Right ventricle myocardium inferior (tissue), 1 donor: ENCODE results near the gene SMG9. TPM values are rescaled to one million over a fixed set of nuclear protein-coding genes. Genes with fewer than 3 reads are reported as not detected.
"Not testable (repeated sequence)": the region's sequence is repeated elsewhere in the genome, so short reads cannot be mapped to it uniquely, and the experiment has no call there.

Source experiments
- ATAC-seq: fragments of 200-7000 bp; cut with Tn5 transposase; one replicate; pipeline ENCODE4 v1.9.1; 2020; ENCODE audit warnings: mild to moderate bottlenecking, moderate library complexity
- DNase-seq: peaks from one replicate; pipeline ENCODE4 v3.0.0; 2021; ENCODE audit errors: missing footprints
- intact Hi-C: fragments of 100-400 bp; cut with DNase I; formaldehyde crosslinking; loops from one replicate; pipeline ENCODE4 v1.11.0; 2022
- total RNA-seq: library from RNA; stranded (reverse); fragmentation: NEBNext Ultra II Directional; extraction: Animal tissue kit (Norgen Biotek cat#: 25700); gene quantifications from one replicate; pipeline ENCODE4 v1.2.1, GENCODE V29; 2021
- donor health status: DM: no; HTN: yes; CAD: no; lungs with severe emphysema.

Gene SMG9
- total RNA-seq, 1 donor from 2014 or later: 15.7 TPM

- intact Hi-C loops: loop anchor here (10.0 kb wide), 1 partner anchor 327 kb away; no protein-coding TSS in a partner anchor
- DNase-seq (no peak), ATAC-seq (no peak)
These were observed 27.5 kb upstream of the SMG9 start for GRCh38 chr19:43782311-43782660.

DNA sequence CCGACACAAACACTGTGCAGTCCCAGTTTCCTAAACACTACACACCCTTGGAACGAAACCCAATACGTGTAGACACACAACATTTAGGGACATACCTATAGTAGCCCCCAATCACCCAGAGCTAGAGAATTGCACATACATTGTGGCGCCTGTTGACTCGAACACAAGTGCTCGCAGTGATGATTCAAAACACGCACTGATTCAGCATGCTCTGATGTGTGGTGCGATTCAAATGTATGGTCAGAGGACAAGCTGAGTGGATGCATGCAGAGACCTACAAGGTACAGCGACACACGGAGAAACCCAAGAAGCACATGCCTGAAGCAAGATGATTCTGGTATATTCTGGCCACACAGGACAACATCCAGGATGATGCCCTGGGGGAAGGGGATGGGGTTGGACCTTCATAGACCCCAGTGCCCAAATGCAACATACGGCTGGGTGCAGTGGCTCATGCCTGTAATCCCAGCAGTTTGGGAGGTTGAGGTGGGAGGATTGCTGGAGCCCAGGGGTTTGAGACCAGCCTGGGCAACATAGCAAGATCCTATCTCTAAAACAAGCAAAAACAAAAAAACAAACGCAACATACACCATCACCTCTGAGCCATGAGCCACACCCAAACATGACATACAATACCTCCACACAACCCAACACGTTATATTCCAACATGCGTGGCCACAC lies 27.0 kb upstream of the SMG9 start:
- ATAC-seq (no peak), DNase-seq (no peak)
- intact Hi-C loops: loop anchor here (10.0 kb wide), 1 partner anchor 327 kb away; no protein-coding TSS in a partner anchor

- ATAC-seq (no peak), DNase-seq (no peak)
- intact Hi-C loops: loop anchor here (10.0 kb wide), 1 partner anchor 326 kb away; no protein-coding TSS in a partner anchor
These were observed 26.2 kb upstream of the SMG9 start, which contains the start of gene KCNN4 for GRCh38 chr19:43780706-43781525. KCNN4 (minus strand) TSS chr19:43780973; CDS start chr19:43780861, 112 bp downstream.

DNA sequence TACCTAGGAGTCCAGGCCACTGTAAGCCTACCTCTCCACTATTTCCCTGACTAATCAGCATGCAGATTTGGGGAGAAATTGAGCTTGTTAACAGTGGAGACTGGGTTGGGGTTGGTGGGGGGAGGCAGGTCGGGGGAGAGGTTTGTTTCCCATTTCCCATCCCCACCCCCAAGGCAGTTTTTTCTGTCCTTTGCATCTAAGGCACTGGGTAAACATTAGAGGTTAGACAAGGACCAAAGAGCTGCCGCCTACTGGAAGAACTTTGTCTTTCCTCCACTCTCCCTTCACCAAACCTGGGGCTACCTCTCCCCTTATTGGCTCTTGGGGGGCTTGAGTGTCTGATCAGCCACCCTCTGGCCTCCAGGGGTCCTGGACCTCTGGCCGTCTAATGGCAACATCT lies 25.1 kb upstream of the SMG9 start:
- intact Hi-C loops: loop anchor here (10.0 kb wide), 2 partner anchors 245 to 325 kb away; partner anchors contain the start of gene ZNF575
- ATAC-seq (no peak), DNase-seq (no peak)

GRCh38 chr19:43779147-43779819 lies 24.5 kb upstream of the SMG9 start:
- ATAC-seq: no peak
- intact Hi-C loops: loop anchor here (10.0 kb wide), 1 partner anchor 244 kb away; the partner anchor contains the start of gene ZNF575
- no peak for DNase-seq

GRCh38 chr19:43778651-43779050 lies 23.9 kb upstream of the SMG9 start:
- no peak for DNase-seq
- no peak for ATAC-seq
- intact Hi-C loops: loop anchor here (10.0 kb wide), 1 partner anchor 244 kb away; the partner anchor contains the start of gene ZNF575

GRCh38 chr19:43777163-43777695 lies 22.5 kb upstream of the SMG9 start:
- intact Hi-C loops: loop anchor here (10.0 kb wide), 1 partner anchor 242 kb away; the partner anchor contains the start of gene ZNF575
- ATAC-seq (no peak), DNase-seq (no peak)

GRCh38 chr19:43776286-43776685 lies 21.5 kb upstream of the SMG9 start:
- DNase-seq (no peak), ATAC-seq (no peak)
- intact Hi-C loops: loop anchor here (10.0 kb wide), 1 partner anchor 241 kb away; the partner anchor contains the start of gene ZNF575

DNA sequence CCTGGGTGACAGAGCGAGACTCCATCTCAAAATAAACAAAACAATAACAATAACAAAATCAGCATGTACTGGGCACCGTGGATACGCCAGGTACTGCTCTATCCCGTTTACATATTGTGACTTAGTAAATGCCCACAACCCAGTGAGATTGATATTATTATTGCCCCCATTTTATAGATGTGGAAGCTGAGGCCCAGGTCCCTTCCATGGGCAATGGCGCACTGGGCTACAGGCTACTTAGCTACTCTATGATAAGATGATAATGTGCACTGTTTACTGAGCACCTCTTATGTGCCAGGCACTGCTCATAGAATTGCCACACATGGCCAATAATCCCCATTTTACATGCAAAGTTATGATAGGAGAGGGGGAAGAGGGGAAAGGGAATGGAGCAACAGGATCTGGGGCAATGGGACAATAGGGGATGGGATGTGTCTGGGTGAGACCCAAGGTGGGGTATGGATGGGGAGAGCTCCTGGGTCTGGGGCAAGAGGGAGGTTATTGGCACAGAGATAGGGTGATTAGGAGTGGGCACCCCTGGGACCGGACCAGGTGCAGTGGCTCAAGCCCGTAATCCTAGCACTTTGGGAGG lies 20.6 kb upstream of the SMG9 start:
- intact Hi-C loops: loop anchor here (10.0 kb wide), 1 partner anchor 241 kb away; the partner anchor contains the start of gene ZNF575
- DNase-seq (no peak), ATAC-seq (no peak)

DNA sequence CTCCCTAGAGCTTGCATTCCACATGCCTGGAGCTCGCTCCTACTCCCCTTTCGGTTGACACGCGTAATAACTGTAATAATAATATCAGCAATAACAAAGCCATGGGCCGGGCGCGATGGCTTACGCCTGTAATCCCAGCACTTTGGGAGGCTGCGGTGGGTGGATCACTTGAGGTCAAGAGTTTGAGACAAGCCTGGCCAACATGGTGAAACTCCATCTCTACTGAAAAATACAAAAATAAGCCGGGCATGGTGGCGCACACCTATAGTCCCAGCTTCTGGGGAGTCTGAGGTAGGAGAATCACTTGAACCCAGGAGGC lies 20.1 kb upstream of the SMG9 start:
- not testable (repeated sequence) for ATAC-seq, DNase-seq
- intact Hi-C loops: loop anchor here (10.0 kb wide), 1 partner anchor 240 kb away; the partner anchor contains the start of gene ZNF575

DNA sequence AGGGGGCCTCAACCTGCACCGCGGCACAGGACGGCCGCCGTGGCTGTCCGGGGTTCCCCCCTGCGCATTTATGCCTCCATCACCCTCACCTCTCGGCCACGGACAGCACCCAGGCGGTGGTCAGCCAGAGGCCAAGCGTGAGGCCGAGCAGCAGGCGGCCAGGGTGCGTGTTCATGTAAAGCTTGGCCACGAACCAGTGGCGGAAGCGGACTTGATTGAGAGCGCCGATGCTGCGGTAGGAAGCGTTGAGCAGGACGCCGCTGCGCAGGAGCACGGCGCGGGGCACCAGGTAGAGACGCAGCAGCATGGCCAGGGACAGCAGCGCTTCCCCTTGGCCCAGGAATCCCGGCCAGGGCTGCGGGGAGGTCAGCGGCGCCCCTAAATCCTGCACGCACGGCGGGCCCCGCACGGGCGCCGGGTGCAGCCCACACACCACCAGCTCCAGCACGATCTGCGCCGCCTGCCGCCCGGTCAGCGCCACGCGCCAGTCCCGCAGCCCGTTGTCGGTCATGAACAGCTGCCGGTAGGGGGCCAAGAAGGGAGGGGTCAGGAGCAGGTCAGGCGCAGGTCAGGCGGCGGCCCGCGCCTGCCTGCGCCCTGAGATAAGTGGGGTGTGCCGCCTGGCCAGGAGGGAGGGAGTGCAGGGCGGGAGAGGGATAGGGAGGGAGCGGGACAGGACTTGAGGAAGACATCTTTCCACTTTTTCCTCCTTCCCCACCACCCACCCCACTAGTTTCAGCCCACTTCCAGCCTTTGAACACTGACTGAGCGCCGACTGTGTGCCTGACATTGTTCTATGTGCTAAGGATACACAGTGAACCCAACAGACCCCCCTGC lies 19.6 kb upstream of the SMG9 start:
- intact Hi-C loops: loop anchor here (10.0 kb wide), 1 partner anchor 240 kb away; the partner anchor contains the start of gene ZNF575
- ATAC-seq (peak; percentile 87), DNase-seq (peak; percentile 81)

- intact Hi-C loops: loop anchor here (10.0 kb wide), 1 partner anchor 239 kb away; the partner anchor contains the start of gene ZNF575
- no peak for DNase-seq
- ATAC-seq: no peak
These were observed 19.0 kb upstream of the SMG9 start for GRCh38 chr19:43773725-43774102.

- DNase-seq (no peak), ATAC-seq (no peak)
- intact Hi-C loops: no loop called here
These were observed 14.5 kb upstream of the SMG9 start for GRCh38 chr19:43769256-43769655.

- ATAC-seq (peak; percentile 49), DNase-seq (no peak)
- intact Hi-C loops: no loop called here
These were observed 13.7 kb upstream of the SMG9 start for GRCh38 chr19:43768273-43769050.

- no peak for ATAC-seq
- intact Hi-C loops: no loop called here
- no peak for DNase-seq
These were observed 13.1 kb upstream of the SMG9 start for GRCh38 chr19:43767818-43768217.

- ATAC-seq (no peak), DNase-seq (no peak)
- intact Hi-C loops: no loop called here
These were observed 12.6 kb upstream of the SMG9 start for GRCh38 chr19:43767316-43767715.

GRCh38 chr19:43766755-43767043 lies 11.9 kb upstream of the SMG9 start:
- intact Hi-C loops: no loop called here
- ATAC-seq: no peak
- DNase-seq: no peak
